ENCODE results near the gene TSSC4. TPM values are rescaled to one million over a fixed set of nuclear protein-coding genes. Genes with fewer than 3 reads are reported as not detected.

TSSC4 gene
- total RNA-seq, 1 donor from 2014 or later: 70.0 TPM

GRCh38 chr11:2387266-2387987, 13.1 kb upstream of the TSSC4 start:
- peaks cover 24% of the 10 kb centered on the region for H3K4me1 Mint-ChIP-seq (ENCODE audit: low read depth, unreplicated experiment)
- H3K4me1 ChIP-seq (ENCODE audit: insufficient read depth, low read length): peaks cover 38% of the 10 kb centered on the region
- H3K36me3 Mint-ChIP-seq (ENCODE audit: low read depth, unreplicated experiment): peaks cover 4% of the 10 kb centered on the region
- TF ChIP-seq, protein P1, sequence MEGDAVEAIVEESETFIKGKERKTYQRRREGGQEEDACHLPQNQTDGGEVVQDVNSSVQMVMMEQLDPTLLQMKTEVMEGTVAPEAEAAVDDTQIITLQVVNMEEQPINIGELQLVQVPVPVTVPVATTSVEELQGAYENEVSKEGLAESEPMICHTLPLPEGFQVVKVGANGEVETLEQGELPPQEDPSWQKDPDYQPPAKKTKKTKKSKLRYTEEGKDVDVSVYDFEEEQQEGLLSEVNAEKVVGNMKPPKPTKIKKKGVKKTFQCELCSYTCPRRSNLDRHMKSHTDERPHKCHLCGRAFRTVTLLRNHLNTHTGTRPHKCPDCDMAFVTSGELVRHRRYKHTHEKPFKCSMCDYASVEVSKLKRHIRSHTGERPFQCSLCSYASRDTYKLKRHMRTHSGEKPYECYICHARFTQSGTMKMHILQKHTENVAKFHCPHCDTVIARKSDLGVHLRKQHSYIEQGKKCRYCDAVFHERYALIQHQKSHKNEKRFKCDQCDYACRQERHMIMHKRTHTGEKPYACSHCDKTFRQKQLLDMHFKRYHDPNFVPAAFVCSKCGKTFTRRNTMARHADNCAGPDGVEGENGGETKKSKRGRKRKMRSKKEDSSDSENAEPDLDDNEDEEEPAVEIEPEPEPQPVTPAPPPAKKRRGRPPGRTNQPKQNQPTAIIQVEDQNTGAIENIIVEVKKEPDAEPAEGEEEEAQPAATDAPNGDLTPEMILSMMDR (IDR thresholded peaks at IDR 0.05; ENCODE audit: insufficient read depth, low read depth, low read length): no peak
- TF ChIP-seq EZH2 (IDR thresholded peaks at IDR 0.05; ENCODE audit: insufficient read depth, low read length): no peak
- H2AFZ ChIP-seq (ENCODE audit: low read depth, low read length): no peak overlapping the region
- peaks cover 97% of the 10 kb centered on the region for H3K79me2 ChIP-seq (ENCODE audit: insufficient read depth, low read length)
- peak overlapping the region; percentile 42 for H3K4me2 ChIP-seq (ENCODE audit: low read length)
- H3K27ac Mint-ChIP-seq (ENCODE audit: unreplicated experiment): no peak overlapping the region
- peak overlapping the region; percentile 13 for H3K9ac ChIP-seq (ENCODE audit: low read length)
- no peaks in the 10 kb centered on the region for H3K27me3 ChIP-seq (ENCODE audit: insufficient read depth, low read length)
- no peak overlapping the region for H3K4me3 Mint-ChIP-seq (ENCODE audit: unreplicated experiment)
- H3K27me3 Mint-ChIP-seq (ENCODE audit: low read depth, unreplicated experiment): no peaks in the 10 kb centered on the region
- FAIRE-seq: no peak
- no peaks in the 10 kb centered on the region for H3K9me3 Mint-ChIP-seq (ENCODE audit: unreplicated experiment)
- H3K36me3 ChIP-seq (ENCODE audit: insufficient read depth, low read length): no peaks in the 10 kb centered on the region
- H3K27ac ChIP-seq (ENCODE audit: low read depth, low read length): no peak overlapping the region
- DNase-seq (ENCODE audit: low read depth): no peak
- H3K9me3 ChIP-seq (ENCODE audit: insufficient read depth, low read depth, low read length): no peaks in the 10 kb centered on the region
- peaks cover 95% of the 10 kb centered on the region for H4K20me1 ChIP-seq (ENCODE audit: insufficient read depth, low read length)
- H3K4me3 ChIP-seq (ENCODE audit: insufficient read depth, low read depth, low read length): no peak overlapping the region

GRCh38 chr11:2388431-2389376, 11.8 kb upstream of the TSSC4 start:
- no peak overlapping the region for H3K9ac ChIP-seq (ENCODE audit: low read length)
- Mint-ChIP-seq H3K27ac (ENCODE audit: unreplicated experiment) (peak overlapping the region; percentile 89), H3K4me1 (ENCODE audit: low read depth, unreplicated experiment) (peaks cover 21% of the 10 kb centered on the region), H3K4me3 (ENCODE audit: unreplicated experiment) (no peak overlapping the region), H3K27me3 (ENCODE audit: low read depth, unreplicated experiment) (no peaks in the 10 kb centered on the region), H3K36me3 (ENCODE audit: low read depth, unreplicated experiment) (peaks cover 4% of the 10 kb centered on the region), H3K9me3 (ENCODE audit: unreplicated experiment) (no peaks in the 10 kb centered on the region)
- FAIRE-seq: no peak
- H3K27me3 ChIP-seq (ENCODE audit: insufficient read depth, low read length): no peaks in the 10 kb centered on the region
- no peak overlapping the region for H3K27ac ChIP-seq (ENCODE audit: low read depth, low read length)
- peaks cover 89% of the 10 kb centered on the region for H4K20me1 ChIP-seq (ENCODE audit: insufficient read depth, low read length)
- TF ChIP-seq, protein P1 (IDR thresholded peaks at IDR 0.05; ENCODE audit: insufficient read depth, low read depth, low read length): no peak
- TF ChIP-seq EZH2 (IDR thresholded peaks at IDR 0.05; ENCODE audit: insufficient read depth, low read length): no peak
- H3K9me3 ChIP-seq (ENCODE audit: insufficient read depth, low read depth, low read length): no peaks in the 10 kb centered on the region
- peaks cover 27% of the 10 kb centered on the region for H3K4me1 ChIP-seq (ENCODE audit: insufficient read depth, low read length)
- no peak overlapping the region for H2AFZ ChIP-seq (ENCODE audit: low read depth, low read length)
- peak overlapping the region; percentile 6 for H3K4me2 ChIP-seq (ENCODE audit: low read length)
- no peak overlapping the region for H3K4me3 ChIP-seq (ENCODE audit: insufficient read depth, low read depth, low read length)
- H3K79me2 ChIP-seq (ENCODE audit: insufficient read depth, low read length): peaks cover 95% of the 10 kb centered on the region
- no peaks in the 10 kb centered on the region for H3K36me3 ChIP-seq (ENCODE audit: insufficient read depth, low read length)
- DNase-seq (ENCODE audit: low read depth): no peak
